Loucy (cell line): ENCODE measurements around the gene CAMK2D.

ENCODE experiments used
- CTCF ChIP-seq: fragments of 200-600 bp; sonication (generic); conservative IDR thresholded peaks from 2 replicates; pipeline ENCODE4 v1.5.1; 2014; ENCODE audit warnings: mild to moderate bottlenecking, antibody characterized with exemption, low read length
- EZH2phosphoT487 ChIP-seq: fragments of 200-600 bp; IDR thresholded peaks from 2 replicates; pipeline ENCODE4 v1.6.1; 2018; ENCODE audit warnings: antibody characterized with exemption, mild to moderate bottlenecking, moderate library complexity, borderline replicate concordance

- TF ChIP-seq CTCF: no peak
- TF ChIP-seq EZH2phosphoT487: no peak
Observed at GRCh38 chr4:113695328-113696169, 66.0 kb downstream of the CAMK2D start.
